Fibroblast of lung (primary cell): ENCODE measurements around the gene TMEM232.

Source experiments
- EZH2 ChIP-seq: IDR thresholded peaks from 2 replicates; pipeline ENCODE4 v1.5.1; 2012; ENCODE audit warnings: low read length, control low read depth, mild to moderate bottlenecking; ENCODE audit errors: missing control alignments
- TF ChIP-seq, protein P1 (sequence below), 2 donors: IDR thresholded peaks in 1 of 2; conservative IDR thresholded peaks in 1 of 2; 1 replicate in 1 of 2; 2 replicates in 1 of 2; pipeline ENCODE4 v1.5.1; 2011 to 2012; ENCODE audit warnings: low read length in 2 of 2, control low read depth in 1 of 2, inconsistent platforms in 1 of 2, low read depth in 1 of 2, mild to moderate bottlenecking in 1 of 2

DNA sequence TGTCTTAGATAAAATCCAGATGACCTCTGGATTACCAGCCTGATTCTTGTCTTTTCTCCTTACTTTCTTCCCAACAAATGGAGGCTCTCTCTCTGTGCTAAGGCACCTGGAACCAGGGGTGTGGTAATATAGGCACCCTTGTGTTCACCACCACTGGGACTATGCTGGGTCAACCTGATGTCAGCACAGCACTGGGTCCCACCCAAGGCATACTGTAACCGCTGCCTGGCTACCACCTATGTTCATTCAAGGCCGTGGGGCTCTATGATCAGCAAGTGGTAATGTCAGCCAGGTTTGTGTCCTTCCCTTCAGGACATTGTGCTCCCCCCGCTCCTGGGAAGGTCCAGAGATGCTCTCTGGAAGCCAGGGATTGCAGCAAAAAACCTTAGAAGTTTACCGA, 283.6 kb downstream of the TMEM232 start:
- TF ChIP-seq, protein P1, sequence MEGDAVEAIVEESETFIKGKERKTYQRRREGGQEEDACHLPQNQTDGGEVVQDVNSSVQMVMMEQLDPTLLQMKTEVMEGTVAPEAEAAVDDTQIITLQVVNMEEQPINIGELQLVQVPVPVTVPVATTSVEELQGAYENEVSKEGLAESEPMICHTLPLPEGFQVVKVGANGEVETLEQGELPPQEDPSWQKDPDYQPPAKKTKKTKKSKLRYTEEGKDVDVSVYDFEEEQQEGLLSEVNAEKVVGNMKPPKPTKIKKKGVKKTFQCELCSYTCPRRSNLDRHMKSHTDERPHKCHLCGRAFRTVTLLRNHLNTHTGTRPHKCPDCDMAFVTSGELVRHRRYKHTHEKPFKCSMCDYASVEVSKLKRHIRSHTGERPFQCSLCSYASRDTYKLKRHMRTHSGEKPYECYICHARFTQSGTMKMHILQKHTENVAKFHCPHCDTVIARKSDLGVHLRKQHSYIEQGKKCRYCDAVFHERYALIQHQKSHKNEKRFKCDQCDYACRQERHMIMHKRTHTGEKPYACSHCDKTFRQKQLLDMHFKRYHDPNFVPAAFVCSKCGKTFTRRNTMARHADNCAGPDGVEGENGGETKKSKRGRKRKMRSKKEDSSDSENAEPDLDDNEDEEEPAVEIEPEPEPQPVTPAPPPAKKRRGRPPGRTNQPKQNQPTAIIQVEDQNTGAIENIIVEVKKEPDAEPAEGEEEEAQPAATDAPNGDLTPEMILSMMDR (conservative IDR thresholded peaks at IDR 0.05 in 1 of 2, IDR thresholded peaks at IDR 0.05 in 1 of 2; ENCODE audit: low read depth in 1 of 2, low read length in 2 of 2), result no peak
- TF ChIP-seq EZH2, result no peak
